CD4-positive, alpha-beta T cell treated with Interleukin-6 at 100 ng/mL for 8 hours (primary cell): ENCODE data around the gene MACROD2.

Source experiments
- DNase-seq: peaks from one replicate; pipeline ENCODE4 v3.0.0-alpha.2; 2020; ENCODE audit warnings: mixed read lengths, low spot score

MACROD2 gene

GRCh38 chr20:14470231-14470899 lies 475.0 kb downstream of the MACROD2 start:
- no peak for DNase-seq

- no peak for DNase-seq
Observed at GRCh38 chr20:14470977-14471661, 475.8 kb downstream of the MACROD2 start.

GRCh38 chr20:14477125-14477524 lies 481.8 kb downstream of the MACROD2 start:
- no peak for DNase-seq

GRCh38 chr20:14478126-14478525 lies 482.8 kb downstream of the MACROD2 start:
- no peak for DNase-seq

GRCh38 chr20:14481863-14482262 lies 486.5 kb downstream of the MACROD2 start:
- DNase-seq, result no peak

GRCh38 chr20:14488212-14488611 lies 492.9 kb downstream of the MACROD2 start:
- DNase-seq, result no peak

GRCh38 chr20:14488756-14489479 lies 493.6 kb downstream of the MACROD2 start:
- DNase-seq, result no peak

GRCh38 chr20:14489544-14489943 lies 494.2 kb downstream of the MACROD2 start:
- DNase-seq, result no peak

- DNase-seq, result no peak
Observed at GRCh38 chr20:14491436-14491835, 496.1 kb downstream of the MACROD2 start.

DNA sequence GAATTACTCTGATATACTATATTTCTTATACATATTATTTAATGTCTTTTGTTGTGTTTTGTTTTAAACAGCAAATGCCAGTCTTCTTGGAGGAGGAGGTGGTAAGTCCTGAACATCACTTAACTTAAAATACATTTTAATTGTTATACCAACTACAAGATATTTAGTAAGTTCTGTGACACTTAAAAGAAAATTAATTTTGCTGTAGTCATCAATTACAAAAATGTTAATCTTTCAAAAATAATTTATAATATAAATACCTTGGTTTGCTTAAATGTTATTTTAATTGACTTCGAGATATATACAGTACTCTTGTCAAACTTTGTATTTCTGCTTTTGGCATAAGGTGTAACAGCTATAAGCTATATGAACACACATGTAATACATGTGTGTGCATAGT lies 498.1 kb downstream of the MACROD2 start:
- no peak for DNase-seq

DNA sequence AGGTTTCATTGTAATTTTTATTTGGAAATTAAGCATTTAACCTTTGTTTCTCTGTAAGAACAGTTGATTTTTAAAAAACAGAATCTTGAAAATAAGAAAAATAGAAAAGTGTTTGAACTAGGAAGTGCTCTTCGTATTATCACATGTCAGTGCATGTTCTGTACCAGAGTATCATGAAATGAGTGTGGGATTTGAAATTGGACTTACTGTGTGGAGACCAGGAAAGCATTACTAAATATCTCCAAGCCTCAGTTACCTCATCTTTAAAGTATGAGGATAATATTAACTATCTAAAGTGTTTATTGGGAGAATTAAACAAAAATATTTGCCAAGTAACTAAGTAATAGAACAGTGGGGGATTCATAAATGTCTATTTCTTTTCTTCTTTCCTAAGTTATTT lies 499.0 kb downstream of the MACROD2 start:
- no peak for DNase-seq

GRCh38 chr20:14495066-14495465 lies 499.8 kb downstream of the MACROD2 start:
- no peak for DNase-seq

- no peak for DNase-seq
Observed at GRCh38 chr20:14497004-14497403, 501.7 kb downstream of the MACROD2 start.

DNA sequence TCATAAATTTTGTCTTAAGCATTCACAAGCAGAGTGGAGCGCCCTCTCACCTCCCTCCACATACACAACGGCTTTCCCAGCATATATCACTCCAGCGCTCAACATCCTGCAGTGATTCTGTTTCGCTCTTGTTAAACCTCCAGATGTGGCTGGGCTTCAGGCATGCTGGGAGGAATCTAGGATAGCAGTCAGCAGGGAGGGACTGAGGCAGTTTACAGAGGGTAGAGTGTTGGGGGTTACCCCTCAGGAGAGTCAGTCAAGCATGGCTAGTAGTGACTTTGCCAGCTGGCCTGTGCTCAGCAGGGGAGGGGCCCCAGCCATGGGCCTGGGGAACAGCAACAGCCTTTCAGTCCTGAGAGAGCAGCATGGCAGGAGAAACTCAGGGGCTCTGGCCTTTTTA lies 503.5 kb downstream of the MACROD2 start:
- no peak for DNase-seq

DNA sequence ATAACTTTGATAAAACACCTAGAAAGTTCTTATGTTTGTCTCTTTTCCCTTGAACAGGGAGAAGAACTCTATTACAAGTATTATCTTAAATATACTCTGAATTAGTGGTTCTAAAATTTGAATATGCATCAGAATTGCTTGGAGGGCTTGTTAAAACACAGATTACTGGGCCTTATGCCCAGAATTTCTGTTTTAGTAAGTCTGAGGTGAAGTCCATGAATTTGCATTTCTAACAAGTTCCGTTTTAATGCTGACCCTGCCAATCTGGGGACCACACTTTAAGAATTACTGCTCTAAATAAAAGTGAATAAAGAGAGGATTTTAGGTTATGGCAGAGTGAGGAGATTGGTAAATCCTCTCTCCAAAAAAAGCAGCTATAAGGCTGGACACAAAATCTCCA lies 510.2 kb downstream of the MACROD2 start:
- DNase-seq, result no peak

- DNase-seq, result no peak
Observed at GRCh38 chr20:14507711-14508110, 512.4 kb downstream of the MACROD2 start.

- DNase-seq, result no peak
Observed at GRCh38 chr20:14510341-14510740, 515.0 kb downstream of the MACROD2 start.

GRCh38 chr20:14512839-14513238 lies 517.5 kb downstream of the MACROD2 start:
- no peak for DNase-seq

DNA sequence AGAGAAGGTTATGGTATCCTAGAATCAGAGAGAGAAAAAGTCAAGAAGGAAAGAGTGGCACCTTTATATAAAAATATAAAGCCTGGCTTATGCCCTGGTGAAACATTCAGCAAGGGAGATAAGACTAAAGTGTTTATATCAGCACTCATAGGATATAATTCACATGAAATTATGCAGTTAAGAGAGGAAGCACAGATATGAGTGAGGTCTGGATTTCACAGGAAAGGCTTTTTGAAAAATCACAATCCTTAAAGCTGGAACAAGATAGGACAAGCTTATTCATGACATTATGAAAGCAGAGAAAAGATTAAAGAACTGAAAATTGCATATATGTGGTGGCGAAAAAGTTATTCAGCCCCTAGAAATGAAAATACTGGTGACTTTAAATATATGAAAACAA lies 523.3 kb downstream of the MACROD2 start:
- no peak for DNase-seq

DNA sequence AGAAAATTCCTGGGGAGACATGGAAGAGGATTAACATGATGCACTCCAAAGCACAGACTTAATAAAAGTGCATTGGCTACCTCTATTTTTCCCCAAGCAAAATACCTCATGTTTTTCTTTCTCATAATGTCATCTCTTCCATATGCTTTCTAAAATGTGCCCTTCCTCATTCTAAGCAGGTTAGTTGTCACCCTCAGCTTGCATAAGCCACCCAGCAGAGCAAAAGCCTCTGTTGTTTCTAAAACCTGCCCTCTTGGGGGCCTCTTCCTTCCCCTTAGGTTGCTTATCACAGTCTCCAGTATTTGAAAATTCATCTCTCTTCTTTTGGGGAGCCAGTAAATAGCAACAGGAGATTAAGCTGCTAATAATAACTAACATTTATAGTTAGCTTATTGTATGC lies 525.7 kb downstream of the MACROD2 start:
- DNase-seq, result no peak

- DNase-seq, result no peak
Observed at GRCh38 chr20:14521436-14521835, 526.1 kb downstream of the MACROD2 start.

DNA sequence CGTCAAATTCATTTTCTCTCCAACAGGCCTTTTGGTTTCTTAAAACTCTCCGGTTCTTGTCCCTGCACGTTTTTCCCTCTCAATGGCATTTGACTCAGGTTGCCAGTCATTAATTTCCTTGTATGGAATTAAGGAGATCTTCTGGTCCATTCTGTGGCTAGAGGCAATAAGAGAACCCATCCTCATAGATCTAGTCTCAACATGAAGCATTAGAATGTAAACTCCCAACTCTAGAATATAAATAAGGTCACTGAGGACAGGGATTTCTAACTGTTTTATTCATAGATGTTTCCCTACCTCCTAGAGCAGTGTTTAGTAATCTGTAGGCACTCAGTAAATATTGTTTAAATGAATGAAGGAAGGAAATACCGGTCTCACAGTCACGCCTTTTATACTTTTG lies 527.3 kb downstream of the MACROD2 start:
- DNase-seq, result no peak

GRCh38 chr20:14523090-14523489 lies 527.8 kb downstream of the MACROD2 start:
- DNase-seq, result no peak
